GM12878 (cell line): ENCODE measurements around the gene SLIT1. TPM values are rescaled to one million over a fixed set of nuclear protein-coding genes. Genes with fewer than 3 reads are reported as not detected.

ENCODE experiments used
- ATAC-seq: fragments of 200-7000 bp; cut with Tn5 transposase; 3 replicates; pipeline ENCODE4 v1.9.1; 2020; ENCODE audit warnings: mild to moderate bottlenecking, moderate library complexity
- BruUV-seq: library from RNA; stranded (reverse); fragments of 400-500 nt; replicated peaks from 2 replicates; lab custom pipeline; 2021; lab: Mats Ljungman, UMichigan
- CTCF ChIA-PET: fragments of 300-600 bp; sonication (Branson Sonifier 250); formaldehyde crosslinking; extraction: SDS; loops from one replicate; lab custom pipeline; 2021; ENCODE audit warnings: inconsistent platforms; lab: Yijun Ruan, JAX
- POLR2A ChIA-PET: fragments of 350-600 bp; formaldehyde crosslinking; extraction: SDS; loops from one replicate; lab custom pipeline; 2021; ENCODE audit warnings: inconsistent platforms; lab: Charles Lee
- RAD21 ChIA-PET: fragments of 300-600 bp; sonication (Branson Sonifier 250); formaldehyde crosslinking; loops from one replicate; lab custom pipeline; 2023; ENCODE audit warnings: antibody characterized with exemption; ENCODE audit not compliant: unreplicated experiment; lab: Charles Lee
- SMC1A ChIA-PET: fragments of 300-600 bp; sonication (Branson Sonifier 250); formaldehyde crosslinking; loops from one replicate; lab custom pipeline; 2023; ENCODE audit not compliant: unreplicated experiment, uncharacterized antibody; lab: Charles Lee
- DNase-seq: peaks from one replicate; pipeline ENCODE4 v3.0.0-alpha.2; 2011; ENCODE audit warnings: low read depth, low spot score
- FAIRE-seq: peaks from 3 replicates; lab custom pipeline; 2011; peaks lifted over from hg19 to GRCh38; lab: Jason Lieb, UNC
- H2AFZ ChIP-seq: 2 replicates; pipeline ENCODE4 v1.6.0; 2011; ENCODE audit warnings: low read depth, low read length, control low read depth; ENCODE audit not compliant: control insufficient read depth
- H3K27ac ChIP-seq: 2 replicates; pipeline ENCODE4 v1.5.1; 2011; ENCODE audit warnings: control low read depth; ENCODE audit not compliant: control insufficient read depth, insufficient read depth
- H3K27me3 ChIP-seq, 2 experiments: replicated peaks in 1 of 2; 2 replicates each; pipeline versions ENCODE4 v1.6.0 to v1.6.1; 2011; ENCODE audit warnings: low read length in 1 of 2; ENCODE audit not compliant: control insufficient read depth in 2 of 2, insufficient read depth in 2 of 2
- H3K36me3 ChIP-seq, 2 experiments: 2 replicates each; pipeline ENCODE4 v1.5.1; 2011; ENCODE audit warnings: low read length in 1 of 2; ENCODE audit not compliant: control insufficient read depth in 2 of 2, insufficient read depth in 2 of 2
- H3K4me1 ChIP-seq: 2 replicates; pipeline ENCODE4 v1.6.1; 2011; ENCODE audit warnings: mild to moderate bottlenecking, low read length, moderate library complexity, mixed read lengths; ENCODE audit not compliant: control insufficient read depth, insufficient read depth
- H3K4me2 ChIP-seq: 2 replicates; pipeline ENCODE4 v1.6.0; 2011; ENCODE audit warnings: control low read depth; ENCODE audit not compliant: control insufficient read depth, insufficient read depth
- H3K4me3 ChIP-seq: fragments of 200-600 bp; sonication (generic); 2 replicates; pipeline ENCODE4 v1.5.1; 2016
- H3K79me2 ChIP-seq: 2 replicates; pipeline ENCODE4 v1.6.0; 2011; ENCODE audit warnings: low read length; ENCODE audit not compliant: control insufficient read depth, insufficient read depth
- H3K9ac ChIP-seq: 2 replicates; pipeline ENCODE4 v1.8.0; 2011; ENCODE audit warnings: low read length, control low read depth, mixed read lengths; ENCODE audit not compliant: control insufficient read depth, insufficient read depth
- H3K9me3 ChIP-seq: replicated peaks from 3 replicates; pipeline ENCODE4 v1.5.1; 2011; ENCODE audit warnings: mild to moderate bottlenecking, low read length; ENCODE audit not compliant: control insufficient read depth, insufficient read depth
- H4K20me1 ChIP-seq: 2 replicates; pipeline ENCODE4 v1.6.0; 2011; ENCODE audit not compliant: control insufficient read depth, insufficient read depth
- BACH1 ChIP-seq: fragments of 450-650 bp; IDR thresholded peaks from 2 replicates; pipeline ENCODE4 v1.6.1; 2017; ENCODE audit warnings: mild to moderate bottlenecking, borderline replicate concordance
- MEF2B ChIP-seq: fragments of 450-650 bp; IDR thresholded peaks from 2 replicates; pipeline ENCODE4 v1.6.1; 2018; ENCODE audit warnings: mild to moderate bottlenecking, moderate library complexity; ENCODE audit not compliant: partially characterized antibody, poor library complexity, severe bottlenecking
- MYC ChIP-seq: IDR thresholded peaks from 2 replicates; pipeline ENCODE4 v1.6.1; 2011; ENCODE audit warnings: mild to moderate bottlenecking, low read length, moderate library complexity, inconsistent platforms; ENCODE audit not compliant: insufficient read depth, insufficient replicate concordance, insufficient read length, severe bottlenecking
- POLR2A ChIP-seq: IDR thresholded peaks from 2 replicates; pipeline ENCODE4 v1.6.1; 2011; ENCODE audit warnings: low read depth, mild to moderate bottlenecking, low read length
- YBX1 ChIP-seq: fragments of 450-650 bp; IDR thresholded peaks from 2 replicates; pipeline ENCODE4 v1.6.1; 2016; ENCODE audit warnings: antibody characterized with exemption
- WGBS: methylation state at CpG from one replicate; pipeline ENCODE4 v1.1.6; 2016; ENCODE audit warnings: low lambda C conversion rate; ENCODE audit not compliant: insufficient replicate concordance, insufficient coverage; ENCODE audit errors: missing lambda C conversion rate; 5-methylcytosine and 5-hydroxymethylcytosine counted together
- in situ Hi-C: fragments of 300-500 bp; cut with MboI; formaldehyde crosslinking; loops from 9 replicates; pipeline ENCODE4 v1.14.3; 2018; ENCODE audit warnings: mixed read lengths
- intact Hi-C: fragments of 100-400 bp; cut with micrococcal nuclease; formaldehyde crosslinking; loops from one replicate; pipeline ENCODE4 v1.14.2; 2022; ENCODE audit not compliant: unreplicated experiment
- polyA plus RNA-seq, 11 experiments: library from polyadenylated mRNA; depleted of rRNA in 4 of 11; unstranded in 6 of 11; stranded (reverse) in 5 of 11; fragments of >200 nt; fragmentation: Nextera tagmentation in 4 of 11; fragmentation: Illumina TruSeq in 1 of 11; extraction: Ambion mirVana in 4 of 11; extraction: Trizol in 1 of 11; gene quantifications; 1 replicate in 1 of 11; 2 replicates in 10 of 11; pipeline versions ENCODE4 v1.2.1 to v1.2.3, GENCODE V29; 2011 to 2016; ENCODE audit warnings: inconsistent platforms in 2 of 11, missing spikeins in 2 of 11, low read depth in 1 of 11
- total RNA-seq, 4 experiments: library from RNA; depleted of rRNA in 3 of 4; stranded (reverse); fragments of >200 nt in 3 of 4; fragmentation: Illumina TruSeq in 1 of 4; extraction: Trizol in 1 of 4; gene quantifications; 2 replicates each; pipeline versions ENCODE4 v1.2.1 to v1.2.3, GENCODE V29; 2013 to 2021
- TF ChIP-seq, protein P1 (sequence below): fragments of 450-650 bp; IDR thresholded peaks from 2 replicates; pipeline ENCODE4 v1.6.1; 2018; ENCODE audit warnings: mild to moderate bottlenecking, low read depth, moderate library complexity; ENCODE audit not compliant: partially characterized antibody
- TF ChIP-seq, protein P2 (sequence below): IDR thresholded peaks from 2 replicates; pipeline ENCODE4 v1.6.1; 2012; ENCODE audit warnings: low read depth, low read length, improper control_type of control experiment
- TF ChIP-seq, protein P3 (sequence below): fragments of 450-650 bp; IDR thresholded peaks from 2 replicates; pipeline ENCODE4 v1.6.1; 2014; ENCODE audit warnings: mild to moderate bottlenecking

Gene SLIT1
- total and polyA plus RNA-seq, 10 of the 15 experiments (the other 5 are each of a cell fraction or from before 2014, with no cell fraction given), result 0.04 to 0.19 (median 0.06) TPM; not detected in 4

DNA sequence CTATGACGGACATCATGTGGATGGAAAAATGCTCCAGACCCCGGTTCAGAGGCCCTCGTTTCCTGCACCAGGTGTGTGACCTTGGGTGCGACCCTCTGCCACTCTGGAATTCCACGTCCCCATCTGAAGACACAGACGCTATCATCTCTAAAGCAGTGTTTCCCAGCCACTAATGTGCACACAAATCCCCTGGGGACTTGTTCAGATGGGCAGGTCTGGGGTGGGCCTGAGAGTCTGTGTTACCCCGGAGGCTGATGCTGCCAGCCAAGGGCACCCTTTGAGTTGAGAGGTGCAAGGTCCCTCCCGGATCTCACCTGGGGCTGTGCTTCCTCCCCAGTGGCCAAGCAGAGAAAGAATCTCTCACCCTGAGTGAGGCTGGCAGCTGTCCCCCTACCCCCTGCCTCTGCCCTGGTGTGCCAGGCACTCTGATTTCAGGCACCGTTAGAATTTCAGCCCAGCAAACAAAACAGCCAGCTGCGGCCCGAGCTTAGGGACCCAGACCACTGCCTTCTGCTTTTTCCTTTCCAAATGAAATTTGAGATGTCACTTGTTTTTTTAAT is 90.0 kb downstream of the SLIT1 start:
- in situ Hi-C loops, result no loop called here
- Histone ChIP-seq H3K79me2 (no peaks in the 10 kb centered on the region), H4K20me1 (no peaks in the 10 kb centered on the region), H3K27me3 (peaks cover 0 to 5% of the 10 kb centered on the region in 2 experiments), H3K9ac (no peak overlapping the region), H3K4me3 (no peak overlapping the region)
- DNase-seq (no peak), ATAC-seq (peak; percentile 59)
- RAD21 ChIA-PET, result interaction anchor here (1.3 kb wide), 2 partner anchors 23 to 115 kb away, joined by 3 to 9 read pairs; no protein-coding TSS in a partner anchor
- no peak for TF ChIP-seq MYC
- TF ChIP-seq MEF2B, result peak; percentile 53
- TF ChIP-seq, all 136 proteins: peak for 1
- Histone ChIP-seq H3K27ac (no peak overlapping the region), H3K9me3 (no peaks in the 10 kb centered on the region; the same call in 2 of the 3 replicates), H2AFZ (no peak overlapping the region), H3K4me1 (peaks cover 3% of the 10 kb centered on the region; the same call in 1 of the 2 replicates), H3K4me2 (no peak overlapping the region), H3K36me3 (no peaks in the 10 kb centered on the region)
- FAIRE-seq, result no peak
- POLR2A ChIA-PET, result interaction anchor here (1.5 kb wide), 1 partner anchor 123 kb away, joined by 4 read pairs; no protein-coding TSS in a partner anchor
- CTCF ChIA-PET, result interaction anchor here (1.0 to 3.5 kb wide), 5 partner anchors 11 to 114 kb away, joined by 3 to 14 read pairs (median 5); no protein-coding TSS in a partner anchor
- BruUV-seq, result no TSS peak
- 34% methylated on average over 11 of the region's 11 CpGs for WGBS
- intact Hi-C loops, result no loop called here
- SMC1A ChIA-PET, result interaction anchor here (0.8 to 1.7 kb wide), 8 partner anchors 13 to 114 kb away, joined by 3 to 4 read pairs (median 3); no protein-coding TSS in a partner anchor

DNA sequence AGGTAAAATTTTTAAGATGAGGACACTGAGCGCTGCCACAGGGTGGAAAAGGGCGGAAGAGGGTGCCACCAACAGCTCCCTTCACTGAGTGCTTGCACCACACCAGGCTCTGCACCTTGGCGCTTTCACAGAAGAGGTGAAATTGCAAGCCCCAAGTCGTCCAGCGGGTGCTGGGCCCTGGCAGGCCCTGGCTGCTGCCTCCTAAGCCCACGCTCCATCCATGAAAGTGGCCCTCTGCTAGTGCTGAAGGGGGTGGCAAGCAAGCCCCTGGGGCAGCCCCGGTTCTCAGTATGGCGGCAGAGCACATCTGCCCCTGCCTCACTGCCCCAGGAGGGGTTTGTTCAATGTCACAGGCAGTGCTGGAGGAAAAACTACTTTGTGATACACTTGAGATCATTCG is 95.1 kb downstream of the SLIT1 start:
- H3K79me2 ChIP-seq, result no peaks in the 10 kb centered on the region
- ATAC-seq (no peak), DNase-seq (no peak), FAIRE-seq (no peak)
- no peaks in the 10 kb centered on the region for H3K4me1 ChIP-seq
- intact Hi-C loops (no loop called here), in situ Hi-C loops (no loop called here)
- ChIA-PET RAD21 (no interaction called here), SMC1A (no interaction called here), POLR2A (no interaction called here), CTCF (interaction anchor here (1.1 to 1.4 kb wide), 3 partner anchors 55 to 127 kb away, joined by 3 to 5 read pairs (median 3); no protein-coding TSS in a partner anchor)
- no peaks in the 10 kb centered on the region; the same call in 2 of the 3 replicates for H3K9me3 ChIP-seq
- no TSS peak for BruUV-seq
- H3K27me3 ChIP-seq, result peaks cover 4 to 13% of the 10 kb centered on the region in 2 experiments; a peak in 3 of 4 replicates
- no peak overlapping the region for H3K9ac ChIP-seq
- no peak overlapping the region for H3K4me3 ChIP-seq
- no peaks in the 10 kb centered on the region for H3K36me3 ChIP-seq
- H2AFZ ChIP-seq, result no peak overlapping the region
- 24% methylated on average over 9 of the region's 9 CpGs for WGBS
- H4K20me1 ChIP-seq, result no peaks in the 10 kb centered on the region
- H3K27ac ChIP-seq, result no peak overlapping the region
- H3K4me2 ChIP-seq, result no peak overlapping the region
- TF ChIP-seq, protein P1, sequence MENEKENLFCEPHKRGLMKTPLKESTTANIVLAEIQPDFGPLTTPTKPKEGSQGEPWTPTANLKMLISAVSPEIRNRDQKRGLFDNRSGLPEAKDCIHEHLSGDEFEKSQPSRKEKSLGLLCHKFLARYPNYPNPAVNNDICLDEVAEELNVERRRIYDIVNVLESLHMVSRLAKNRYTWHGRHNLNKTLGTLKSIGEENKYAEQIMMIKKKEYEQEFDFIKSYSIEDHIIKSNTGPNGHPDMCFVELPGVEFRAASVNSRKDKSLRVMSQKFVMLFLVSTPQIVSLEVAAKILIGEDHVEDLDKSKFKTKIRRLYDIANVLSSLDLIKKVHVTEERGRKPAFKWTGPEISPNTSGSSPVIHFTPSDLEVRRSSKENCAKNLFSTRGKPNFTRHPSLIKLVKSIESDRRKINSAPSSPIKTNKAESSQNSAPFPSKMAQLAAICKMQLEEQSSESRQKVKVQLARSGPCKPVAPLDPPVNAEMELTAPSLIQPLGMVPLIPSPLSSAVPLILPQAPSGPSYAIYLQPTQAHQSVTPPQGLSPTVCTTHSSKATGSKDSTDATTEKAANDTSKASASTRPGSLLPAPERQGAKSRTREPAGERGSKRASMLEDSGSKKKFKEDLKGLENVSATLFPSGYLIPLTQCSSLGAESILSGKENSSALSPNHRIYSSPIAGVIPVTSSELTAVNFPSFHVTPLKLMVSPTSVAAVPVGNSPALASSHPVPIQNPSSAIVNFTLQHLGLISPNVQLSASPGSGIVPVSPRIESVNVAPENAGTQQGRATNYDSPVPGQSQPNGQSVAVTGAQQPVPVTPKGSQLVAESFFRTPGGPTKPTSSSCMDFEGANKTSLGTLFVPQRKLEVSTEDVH, result no peak
- TF ChIP-seq YBX1 (no peak), BACH1 (no peak), POLR2A (no peak)
- TF ChIP-seq, protein P2, sequence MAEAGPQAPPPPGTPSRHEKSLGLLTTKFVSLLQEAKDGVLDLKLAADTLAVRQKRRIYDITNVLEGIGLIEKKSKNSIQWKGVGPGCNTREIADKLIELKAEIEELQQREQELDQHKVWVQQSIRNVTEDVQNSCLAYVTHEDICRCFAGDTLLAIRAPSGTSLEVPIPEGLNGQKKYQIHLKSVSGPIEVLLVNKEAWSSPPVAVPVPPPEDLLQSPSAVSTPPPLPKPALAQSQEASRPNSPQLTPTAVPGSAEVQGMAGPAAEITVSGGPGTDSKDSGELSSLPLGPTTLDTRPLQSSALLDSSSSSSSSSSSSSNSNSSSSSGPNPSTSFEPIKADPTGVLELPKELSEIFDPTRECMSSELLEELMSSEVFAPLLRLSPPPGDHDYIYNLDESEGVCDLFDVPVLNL, result no peak
- TF ChIP-seq, protein P3, sequence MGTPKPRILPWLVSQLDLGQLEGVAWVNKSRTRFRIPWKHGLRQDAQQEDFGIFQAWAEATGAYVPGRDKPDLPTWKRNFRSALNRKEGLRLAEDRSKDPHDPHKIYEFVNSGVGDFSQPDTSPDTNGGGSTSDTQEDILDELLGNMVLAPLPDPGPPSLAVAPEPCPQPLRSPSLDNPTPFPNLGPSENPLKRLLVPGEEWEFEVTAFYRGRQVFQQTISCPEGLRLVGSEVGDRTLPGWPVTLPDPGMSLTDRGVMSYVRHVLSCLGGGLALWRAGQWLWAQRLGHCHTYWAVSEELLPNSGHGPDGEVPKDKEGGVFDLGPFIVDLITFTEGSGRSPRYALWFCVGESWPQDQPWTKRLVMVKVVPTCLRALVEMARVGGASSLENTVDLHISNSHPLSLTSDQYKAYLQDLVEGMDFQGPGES, result no peak
